ENCODE data around the gene IGFBPL1.

The IGFBPL1 gene

GRCh38 chr9:38443181-38443580 lies 18.9 kb upstream of the IGFBPL1 start:
- Histone ChIP-seq H3K27me3 (ENCODE audit: control insufficient read depth in 1 of 2, insufficient read depth in 1 of 2, low read length in 2 of 2) (peaks cover 0 to 41% of the 10 kb centered on the region in 2 experiments), H2AFZ (ENCODE audit: low read depth, low read length) (no peak overlapping the region), H2BK15ac (ENCODE audit: low read depth, poor library complexity, severe bottlenecking) (no peak overlapping the region), H3K27ac (ENCODE audit: low read length, poor library complexity, severe bottlenecking) (no peak overlapping the region), H3K4ac (ENCODE audit: low read depth in 1 of 2, low read length in 2 of 2) (no peak overlapping the region), H3K79me1 (replicated peaks; ENCODE audit: low read length, poor library complexity, severe bottlenecking) (no peaks in the 10 kb centered on the region), H4K8ac (ENCODE audit: low read length) (no peak overlapping the region), H4K91ac (ENCODE audit: low read length) (no peak overlapping the region), H2BK12ac (ENCODE audit: low read length in 2 of 2) (no peak overlapping the region), H2BK120ac (ENCODE audit: low read depth, low read length) (no peak overlapping the region), H2BK5ac (ENCODE audit: low read depth, low read length, poor library complexity, severe bottlenecking) (no peak overlapping the region), H3K4me1 (ENCODE audit: control insufficient read depth, insufficient read depth, low read depth, low read length) (peaks cover 8% of the 10 kb centered on the region), H3K9ac (ENCODE audit: low read length) (no peak overlapping the region), H3K4me3 (ENCODE audit: insufficient read depth in 1 of 2, low read depth in 1 of 2, low read length in 2 of 2) (no peak overlapping the region), H3K9me3 (ENCODE audit: control insufficient read depth, low read length) (no peaks in the 10 kb centered on the region), H3K14ac (ENCODE audit: low read length in 2 of 2) (no peak overlapping the region), H3K18ac (ENCODE audit: low read depth in 1 of 2, low read length in 2 of 2) (no peak overlapping the region), H3K23ac (ENCODE audit: low read length in 2 of 2) (no peak overlapping the region), H2AK5ac (ENCODE audit: low read length, severe bottlenecking) (no peak overlapping the region), H3K4me2 (ENCODE audit: low read length, poor library complexity, severe bottlenecking) (no peak overlapping the region), H3K36me3 (ENCODE audit: control insufficient read depth in 1 of 2, insufficient read depth in 2 of 2, low read depth in 1 of 2, low read length in 2 of 2) (no peaks in the 10 kb centered on the region)
- DNase-seq: peak; percentile 66
- 21% methylated on average over 7 of the region's 7 CpGs for WGBS

- no peak overlapping the region for H3K9ac ChIP-seq (ENCODE audit: low read length)
- H2AFZ ChIP-seq (ENCODE audit: low read depth, low read length): no peak overlapping the region
- H2BK120ac ChIP-seq (ENCODE audit: low read depth, low read length): no peak overlapping the region
- H4K8ac ChIP-seq (ENCODE audit: low read length): no peak overlapping the region
- 90% methylated on average over 8 of the region's 8 CpGs for WGBS
- DNase-seq: no peak
- H3K4me3 ChIP-seq (ENCODE audit: insufficient read depth in 1 of 2, low read depth in 1 of 2, low read length in 2 of 2): no peak overlapping the region
- H3K4ac ChIP-seq (ENCODE audit: low read depth in 1 of 2, low read length in 2 of 2): no peak overlapping the region
- H2AK5ac ChIP-seq (ENCODE audit: low read length, severe bottlenecking): peak overlapping the region; percentile 53
- no peak overlapping the region for H2BK12ac ChIP-seq (ENCODE audit: low read length in 2 of 2)
- H3K14ac ChIP-seq (ENCODE audit: low read length in 2 of 2): no peak overlapping the region
- H3K36me3 ChIP-seq (ENCODE audit: control insufficient read depth in 1 of 2, insufficient read depth in 2 of 2, low read depth in 1 of 2, low read length in 2 of 2): no peaks in the 10 kb centered on the region
- no peak overlapping the region for H3K4me2 ChIP-seq (ENCODE audit: low read length, poor library complexity, severe bottlenecking)
- H3K27me3 ChIP-seq (ENCODE audit: control insufficient read depth in 1 of 2, insufficient read depth in 1 of 2, low read length in 2 of 2): peaks cover 0 to 41% of the 10 kb centered on the region in 2 experiments
- no peak overlapping the region for H2BK5ac ChIP-seq (ENCODE audit: low read depth, low read length, poor library complexity, severe bottlenecking)
- H2BK15ac ChIP-seq (ENCODE audit: low read depth, poor library complexity, severe bottlenecking): no peak overlapping the region
- no peaks in the 10 kb centered on the region for H3K9me3 ChIP-seq (ENCODE audit: control insufficient read depth, low read length)
- no peak overlapping the region for H3K27ac ChIP-seq (ENCODE audit: low read length, poor library complexity, severe bottlenecking)
- H4K91ac ChIP-seq (ENCODE audit: low read length): no peak overlapping the region
- H3K4me1 ChIP-seq (ENCODE audit: control insufficient read depth, insufficient read depth, low read depth, low read length): peaks cover 9% of the 10 kb centered on the region
- H3K23ac ChIP-seq (ENCODE audit: low read length in 2 of 2): no peak overlapping the region
- H3K79me1 ChIP-seq (replicated peaks; ENCODE audit: low read length, poor library complexity, severe bottlenecking): no peaks in the 10 kb centered on the region
- H3K18ac ChIP-seq (ENCODE audit: low read depth in 1 of 2, low read length in 2 of 2): no peak overlapping the region
Measured at GRCh38 chr9:38442473-38443096, 18.3 kb upstream of the IGFBPL1 start.

- no peak overlapping the region for H3K4me2 ChIP-seq (ENCODE audit: low read length, poor library complexity, severe bottlenecking)
- 81% methylated on average over 8 of the region's 8 CpGs for WGBS
- H2BK12ac ChIP-seq (ENCODE audit: low read length in 2 of 2): no peak overlapping the region
Measured at GRCh38 chr9:38441347-38442085, 17.3 kb upstream of the IGFBPL1 start.

GRCh38 chr9:38440516-38440915 lies 16.3 kb upstream of the IGFBPL1 start:
- WGBS: 97% methylated on average over 2 of the region's 3 CpGs
- no peak overlapping the region for H2BK15ac ChIP-seq (ENCODE audit: low read depth, poor library complexity, severe bottlenecking)

More at GRCh38 chr9:38441347-38442085, 17.3 kb upstream of the IGFBPL1 start:
- no peak overlapping the region for H2AK5ac ChIP-seq (ENCODE audit: low read length, severe bottlenecking)
- H3K4me3 ChIP-seq (ENCODE audit: insufficient read depth in 1 of 2, low read depth in 1 of 2, low read length in 2 of 2): no peak overlapping the region
- H3K18ac ChIP-seq (ENCODE audit: low read depth in 1 of 2, low read length in 2 of 2): no peak overlapping the region
- no peak overlapping the region for H2BK5ac ChIP-seq (ENCODE audit: low read depth, low read length, poor library complexity, severe bottlenecking)
- peaks cover 15% of the 10 kb centered on the region for H3K4me1 ChIP-seq (ENCODE audit: control insufficient read depth, insufficient read depth, low read depth, low read length)
- peaks cover 0 to 34% of the 10 kb centered on the region in 2 experiments for H3K27me3 ChIP-seq (ENCODE audit: control insufficient read depth in 1 of 2, insufficient read depth in 1 of 2, low read length in 2 of 2)
- H3K36me3 ChIP-seq (ENCODE audit: control insufficient read depth in 1 of 2, insufficient read depth in 2 of 2, low read depth in 1 of 2, low read length in 2 of 2): no peaks in the 10 kb centered on the region
- no peak overlapping the region for H2BK15ac ChIP-seq (ENCODE audit: low read depth, poor library complexity, severe bottlenecking)
- no peak overlapping the region for H4K8ac ChIP-seq (ENCODE audit: low read length)
- no peak for DNase-seq
- H4K91ac ChIP-seq (ENCODE audit: low read length): no peak overlapping the region
- no peak overlapping the region for H3K4ac ChIP-seq (ENCODE audit: low read depth in 1 of 2, low read length in 2 of 2)
- H3K27ac ChIP-seq (ENCODE audit: low read length, poor library complexity, severe bottlenecking): no peak overlapping the region
- H3K14ac ChIP-seq (ENCODE audit: low read length in 2 of 2): no peak overlapping the region
- H2AFZ ChIP-seq (ENCODE audit: low read depth, low read length): no peak overlapping the region
- H3K9me3 ChIP-seq (ENCODE audit: control insufficient read depth, low read length): no peaks in the 10 kb centered on the region
- no peak overlapping the region for H2BK120ac ChIP-seq (ENCODE audit: low read depth, low read length)
- H3K23ac ChIP-seq (ENCODE audit: low read length in 2 of 2): no peak overlapping the region
- no peak overlapping the region for H3K9ac ChIP-seq (ENCODE audit: low read length)
- H3K79me1 ChIP-seq (replicated peaks; ENCODE audit: low read length, poor library complexity, severe bottlenecking): no peaks in the 10 kb centered on the region

More at GRCh38 chr9:38440516-38440915, 16.3 kb upstream of the IGFBPL1 start:
- Histone ChIP-seq H3K23ac (ENCODE audit: low read length in 2 of 2) (no peak overlapping the region), H2AK5ac (ENCODE audit: low read length, severe bottlenecking) (no peak overlapping the region), H3K36me3 (ENCODE audit: control insufficient read depth in 1 of 2, insufficient read depth in 2 of 2, low read depth in 1 of 2, low read length in 2 of 2) (no peaks in the 10 kb centered on the region), H2BK12ac (ENCODE audit: low read length in 2 of 2) (no peak overlapping the region), H3K4ac (ENCODE audit: low read depth in 1 of 2, low read length in 2 of 2) (no peak overlapping the region), H2BK5ac (ENCODE audit: low read depth, low read length, poor library complexity, severe bottlenecking) (no peak overlapping the region), H4K8ac (ENCODE audit: low read length) (no peak overlapping the region), H3K9me3 (ENCODE audit: control insufficient read depth, low read length) (no peaks in the 10 kb centered on the region), H3K18ac (ENCODE audit: low read depth in 1 of 2, low read length in 2 of 2) (no peak overlapping the region), H2AFZ (ENCODE audit: low read depth, low read length) (no peak overlapping the region), H3K9ac (ENCODE audit: low read length) (no peak overlapping the region), H4K91ac (ENCODE audit: low read length) (no peak overlapping the region), H3K27me3 (ENCODE audit: control insufficient read depth in 1 of 2, insufficient read depth in 1 of 2, low read length in 2 of 2) (peaks cover 0 to 34% of the 10 kb centered on the region in 2 experiments), H3K4me2 (ENCODE audit: low read length, poor library complexity, severe bottlenecking) (no peak overlapping the region), H3K79me1 (replicated peaks; ENCODE audit: low read length, poor library complexity, severe bottlenecking) (no peaks in the 10 kb centered on the region), H2BK120ac (ENCODE audit: low read depth, low read length) (no peak overlapping the region), H3K4me1 (ENCODE audit: control insufficient read depth, insufficient read depth, low read depth, low read length) (peaks cover 15% of the 10 kb centered on the region), H3K27ac (ENCODE audit: low read length, poor library complexity, severe bottlenecking) (no peak overlapping the region), H3K14ac (ENCODE audit: low read length in 2 of 2) (no peak overlapping the region), H3K4me3 (ENCODE audit: insufficient read depth in 1 of 2, low read depth in 1 of 2, low read length in 2 of 2) (no peak overlapping the region)
- no peak for DNase-seq

All from mesenchymal stem cell (in vitro differentiated cells and primary cell).